Transverse colon (tissue), 4 donors: ENCODE measurements around the gene ASXL3. TPM values are rescaled to one million over a fixed set of nuclear protein-coding genes. Genes with fewer than 3 reads are reported as not detected.

Experiments
- DNase-seq: peaks from one replicate; pipeline ENCODE4 v3.0.0-alpha.2; 2019
- H3K27ac ChIP-seq, 4 donors: fragments of 200-600 bp; sonication (generic); 2 replicates each; pipeline ENCODE4 v1.5.1; 2016 to 2018; ENCODE audit warnings: inconsistent platforms in 4 of 4
- H3K27me3 ChIP-seq: fragments of 200-600 bp; sonication (generic); 2 replicates; pipeline ENCODE4 v1.5.1; 2017; ENCODE audit warnings: inconsistent platforms
- H3K36me3 ChIP-seq, 4 donors: fragments of 200-600 bp; sonication (generic); 2 replicates each; pipeline ENCODE4 v1.5.1; 2017 to 2019; ENCODE audit warnings: inconsistent platforms in 4 of 4
- H3K4me1 ChIP-seq, 4 donors: fragments of 200-600 bp; sonication (generic); 2 replicates each; pipeline ENCODE4 v1.5.1; 2017 to 2020; ENCODE audit warnings: inconsistent platforms in 4 of 4
- H3K4me3 ChIP-seq, 4 donors: fragments of 200-600 bp; sonication (generic); 1 replicate in 1 of 4; 2 replicates in 3 of 4; pipeline versions ENCODE4 v1.5.1 to v1.6.1; 2017 to 2019; ENCODE audit warnings: inconsistent platforms in 4 of 4
- H3K9me3 ChIP-seq, 2 donors: fragments of 200-600 bp; sonication (generic); 2 replicates each; pipeline ENCODE4 v1.5.1; 2017 to 2019; ENCODE audit warnings: inconsistent platforms in 2 of 2
- CTCF ChIP-seq, 5 experiments: fragments of 200-600 bp in 3 of 5; fragments of 450-650 bp in 2 of 5; sonication (generic) in 3 of 5; IDR thresholded peaks; 1 replicate in 2 of 5; 2 replicates in 3 of 5; pipeline ENCODE4 v1.5.1; 2016 to 2017; ENCODE audit warnings: antibody characterized with exemption in 5 of 5, inconsistent platforms in 3 of 5, mild to moderate bottlenecking in 2 of 5, moderate library complexity in 1 of 5
- EP300 ChIP-seq: sonication (generic); formaldehyde crosslinking; IDR thresholded peaks from one replicate; pipeline ENCODE4 v1.6.1; 2017; ENCODE audit warnings: antibody characterized with exemption, low read depth
- POLR2A ChIP-seq: fragments of 450-650 bp; IDR thresholded peaks from one replicate; pipeline ENCODE4 v1.6.1; 2016; ENCODE audit warnings: antibody characterized with exemption, mild to moderate bottlenecking, moderate library complexity
- POLR2AphosphoS5 ChIP-seq, 3 donors: sonication (generic); formaldehyde crosslinking; IDR thresholded peaks; one replicate each; pipeline ENCODE4 v1.6.1; 2016; ENCODE audit warnings: antibody characterized with exemption in 3 of 3
- WGBS, 2 donors: methylation state at CpG; one replicate each; pipeline ENCODE4 v1.1.5; 2018; ENCODE audit warnings: low coverage in 1 of 2; 5-methylcytosine and 5-hydroxymethylcytosine counted together
- in situ Hi-C, 4 donors: fragments of 200-750 bp; cut with MboI; loops; one replicate each; pipeline versions ENCODE4 v1.15.0 to v1.15.1; 2017; ENCODE audit warnings: low sequenced_read_pairs in 3 of 4, low pct_ligation_motif_present in 1 of 4, low pct_unique_long_range_greater_than_20kb in 1 of 4
- intact Hi-C: fragments of 100-400 bp; cut with DNase I; formaldehyde crosslinking; loops from one replicate; pipeline ENCODE4 v1.15.1; 2023; ENCODE audit warnings: low total_unique reads
- total RNA-seq, 4 donors: library from RNA; depleted of rRNA; stranded (reverse); fragments of >200 nt; gene quantifications; one replicate each; pipeline ENCODE4 v1.1.0, GENCODE V29; 2016

The ASXL3 gene
- total RNA-seq, 4 donors from 2014 or later = 0.75 to 3.0 (median 1.7) TPM

- Histone ChIP-seq H3K36me3 (no peaks in the 10 kb centered on the region), H3K27me3 (no peaks in the 10 kb centered on the region), H3K4me1 (no peaks in the 10 kb centered on the region), H3K9me3 (no peaks in the 10 kb centered on the region), H3K4me3 (no peak overlapping the region), H3K27ac (no peak overlapping the region)
- in situ Hi-C loops = no loop called here
- WGBS, 2 donors = 76 to 77% methylated on average over 4 of the region's 4 CpGs
- intact Hi-C loops = no loop called here
- no peak for DNase-seq
- TF ChIP-seq EP300 = no peak
- no peak for TF ChIP-seq POLR2A
- TF ChIP-seq CTCF (IDR thresholded peaks at IDR 0.05) = no peak
- TF ChIP-seq POLR2AphosphoS5 (IDR thresholded peaks at IDR 0.05) = no peak
Measured at GRCh38 chr18:33560686-33561370, 17.2 kb upstream of the ASXL3 start.

GRCh38 chr18:33562741-33563140 is 15.3 kb upstream of the ASXL3 start:
- peaks cover 2 to 5% of the 10 kb centered on the region in 2 donors for H3K9me3 ChIP-seq
- H3K27ac ChIP-seq = no peak overlapping the region
- H3K4me1 ChIP-seq = no peaks in the 10 kb centered on the region
- H3K27me3 ChIP-seq = no peaks in the 10 kb centered on the region
- 36% methylated on average over 1 of the region's 1 CpG; no CpG with 5 or more reads in 1 of the 2 donors for WGBS, 2 donors
- intact Hi-C loops = no loop called here
- no peak for TF ChIP-seq POLR2AphosphoS5 (IDR thresholded peaks at IDR 0.05)
- no peak for TF ChIP-seq EP300
- no peak for TF ChIP-seq POLR2A
- no peak for TF ChIP-seq CTCF (IDR thresholded peaks at IDR 0.05)
- in situ Hi-C loops = no loop called here
- H3K4me3 ChIP-seq = no peak overlapping the region
- no peak for DNase-seq
- no peaks in the 10 kb centered on the region for H3K36me3 ChIP-seq

DNA sequence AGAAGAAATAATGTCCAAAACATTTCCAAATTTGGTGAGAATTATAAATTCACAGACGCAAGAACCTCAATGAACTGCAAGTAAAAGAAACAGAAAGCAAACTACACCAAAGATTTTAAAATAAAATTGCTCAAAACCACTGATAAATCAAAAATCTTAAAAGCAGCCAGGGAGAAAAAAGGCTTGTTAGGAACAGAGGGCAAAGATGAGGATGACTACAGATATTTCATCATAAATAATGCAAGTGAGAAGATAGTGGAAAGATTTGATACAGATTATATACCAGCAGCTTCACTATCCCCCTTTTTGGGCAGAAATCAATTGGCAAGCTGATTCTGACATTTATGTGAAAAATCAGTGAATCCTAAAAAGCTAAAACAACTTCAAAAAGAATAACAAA is 10.3 kb upstream of the ASXL3 start:
- WGBS, 2 donors = 94 to 98% methylated on average over 1 of the region's 1 CpG
- intact Hi-C loops (no loop called here), in situ Hi-C loops (no loop called here)
- no peaks in the 10 kb centered on the region for H3K36me3 ChIP-seq
- peaks cover 7 to 8% of the 10 kb centered on the region in 2 donors for H3K9me3 ChIP-seq
- no peaks in the 10 kb centered on the region for H3K4me1 ChIP-seq
- no peaks in the 10 kb centered on the region for H3K27me3 ChIP-seq
- H3K4me3 ChIP-seq = no peak overlapping the region
- no peak for DNase-seq
- TF ChIP-seq POLR2AphosphoS5 (IDR thresholded peaks at IDR 0.05) (no peak), CTCF (IDR thresholded peaks at IDR 0.05) (no peak), EP300 (no peak), POLR2A (no peak)
- H3K27ac ChIP-seq = no peak overlapping the region

DNA sequence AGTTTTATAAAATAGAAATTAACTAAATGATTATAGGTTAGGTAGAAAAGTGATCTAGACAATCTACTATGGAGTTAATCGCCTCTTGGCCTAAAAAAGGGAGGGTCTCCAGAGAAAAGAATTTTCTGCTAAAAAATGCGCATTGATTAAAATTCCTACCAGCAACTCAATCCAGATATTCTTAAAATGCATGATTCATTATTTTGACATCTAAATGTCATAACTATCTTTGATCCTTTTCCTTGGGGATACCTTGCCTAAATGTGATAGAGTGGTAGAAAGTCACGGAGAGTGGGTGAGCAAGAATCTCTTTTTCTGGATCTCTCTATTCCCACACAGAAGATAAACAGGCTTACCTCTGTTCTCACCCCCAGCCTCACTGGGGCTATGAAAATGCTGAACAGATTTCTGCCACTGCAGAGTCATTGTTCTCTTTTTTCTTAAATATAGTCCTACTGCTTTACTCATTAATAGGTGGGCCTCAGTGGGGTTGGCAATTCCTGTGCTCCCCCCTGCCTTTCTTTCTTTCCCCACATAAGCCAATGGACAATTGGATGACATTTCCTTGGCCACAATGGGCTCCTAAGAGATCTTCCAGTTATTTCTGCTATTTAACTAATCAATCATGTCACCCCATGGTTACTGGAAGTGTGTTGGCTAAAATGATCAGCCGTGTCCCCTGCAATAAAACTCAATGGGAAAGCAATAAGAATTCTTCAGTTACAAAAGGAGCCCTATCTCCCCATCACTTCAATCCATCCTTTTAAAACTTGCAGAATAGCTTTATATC is 5.8 kb upstream of the ASXL3 start:
- H3K4me3 ChIP-seq = no peak overlapping the region
- H3K9me3 ChIP-seq = peaks cover 7 to 8% of the 10 kb centered on the region in 2 donors
- in situ Hi-C loops = no loop called here
- H3K27ac ChIP-seq = no peak overlapping the region
- H3K27me3 ChIP-seq = peaks cover 16% of the 10 kb centered on the region
- H3K4me1 ChIP-seq = no peaks in the 10 kb centered on the region
- DNase-seq = no peak
- 86 to 93% methylated on average over 4 of the region's 4 CpGs for whole genome bisulfite sequencing, 2 donors
- intact Hi-C loops = no loop called here
- no peaks in the 10 kb centered on the region for H3K36me3 ChIP-seq
- no peak for TF ChIP-seq POLR2AphosphoS5 (IDR thresholded peaks at IDR 0.05)
- TF ChIP-seq EP300 = no peak
- TF ChIP-seq POLR2A = no peak
- no peak for TF ChIP-seq CTCF (IDR thresholded peaks at IDR 0.05)
